Measurements from ENCODE around the gene FKBP15. TPM values are rescaled to one million over a fixed set of nuclear protein-coding genes. Genes with fewer than 3 reads are reported as not detected.
A peak's percentile ranks its signal among the peaks of the same experiment; 100 is the strongest.
"Not testable (repeated sequence)": the region's sequence is repeated elsewhere in the genome, so short reads cannot be mapped to it uniquely, and the experiment has no call there.

The FKBP15 gene
- total RNA-seq, 1 experiment from 2014 or later: 16.8 TPM

DNA sequence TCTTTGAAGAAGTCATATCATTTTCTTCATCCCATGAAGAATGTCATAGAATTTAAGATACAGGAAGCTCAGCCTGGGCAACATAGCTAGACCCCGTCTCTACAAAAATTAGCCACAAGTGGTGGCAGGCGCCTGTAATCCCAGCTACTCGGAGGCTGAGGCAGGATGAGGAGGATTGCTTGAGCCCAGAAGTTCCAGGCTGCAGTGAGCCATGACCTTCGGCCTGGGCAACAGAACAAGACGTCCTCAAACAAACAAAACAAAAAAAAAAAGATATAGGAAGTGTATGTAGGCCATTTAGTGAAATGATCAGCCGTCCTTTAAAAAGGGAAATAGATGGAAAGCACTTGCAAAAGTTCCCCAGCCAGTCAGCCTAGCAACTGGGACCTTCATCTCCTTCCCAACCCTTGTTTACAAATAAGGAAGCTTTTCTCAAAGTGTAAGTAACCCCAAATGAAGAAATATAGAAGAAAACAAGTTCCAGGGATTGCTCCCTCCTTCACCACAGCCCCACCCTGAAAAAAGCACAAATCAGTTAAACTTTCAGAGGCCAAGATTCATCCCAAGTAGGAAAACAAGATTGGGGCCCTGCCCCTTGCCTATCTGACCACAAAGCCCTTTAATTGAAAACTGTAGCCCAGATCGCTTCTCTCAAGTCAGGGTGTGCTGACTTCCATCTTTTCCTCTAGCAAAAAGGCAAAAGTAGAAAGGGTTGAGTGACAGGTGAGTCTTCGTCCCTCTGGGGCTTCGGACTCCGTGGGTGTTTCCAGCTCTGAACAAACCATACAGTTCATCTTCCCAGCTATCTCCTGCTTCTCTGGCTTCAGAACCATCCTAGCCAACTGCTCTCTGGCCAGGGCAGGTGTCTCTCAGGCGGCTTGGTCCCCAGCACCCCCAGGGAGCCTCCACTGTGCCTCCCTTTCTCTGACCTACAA lies 69.1 kb downstream of the FKBP15 start:
- DNase-seq (ENCODE audit: extremely low read depth, low read depth): no peak

DNA sequence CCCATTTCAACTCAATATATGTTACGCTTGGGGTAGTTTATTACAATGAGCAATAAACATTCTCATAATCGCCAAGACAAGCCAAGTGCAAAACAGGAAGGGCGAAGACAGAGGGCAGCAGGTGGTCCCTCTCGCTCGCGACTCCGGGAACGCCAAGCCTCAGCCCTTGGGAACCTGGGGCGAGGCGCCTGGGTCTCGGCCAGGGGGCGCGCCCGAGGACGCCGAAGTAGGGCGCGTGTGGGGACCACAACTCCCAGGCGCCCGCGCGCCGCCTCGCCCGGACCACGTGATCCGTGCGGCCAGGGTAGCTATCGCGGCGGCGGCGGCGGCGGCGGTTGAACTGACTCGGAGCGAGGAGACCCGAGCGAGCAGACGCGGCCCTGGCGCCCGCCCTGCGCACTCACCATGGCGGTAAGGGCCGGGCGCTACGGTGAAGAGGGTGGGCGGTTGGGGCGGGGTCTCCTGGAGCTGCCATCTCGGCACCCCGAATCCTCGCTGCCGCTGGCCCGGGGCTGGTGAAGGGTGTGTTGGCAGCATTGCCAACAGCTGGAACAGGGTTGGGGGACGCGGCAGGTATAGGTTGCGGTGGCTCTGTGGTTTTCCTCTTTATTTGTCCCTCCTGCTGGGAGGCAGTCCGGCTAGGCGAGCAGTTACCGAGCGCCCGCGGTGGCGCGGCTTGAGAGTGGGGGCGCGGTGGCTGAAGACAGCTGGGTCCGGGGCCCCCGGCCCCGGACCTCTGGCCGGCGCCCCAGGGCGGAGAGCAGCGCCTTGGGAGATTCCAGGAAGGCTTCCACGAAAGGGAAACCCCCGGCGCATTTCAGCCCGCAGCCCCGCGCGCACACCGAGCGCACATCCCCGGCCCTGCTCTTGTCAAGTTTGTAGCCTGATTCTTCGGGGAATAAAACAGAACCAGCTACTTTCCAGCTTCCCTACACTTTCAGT lies 70.1 kb downstream of the FKBP15 start, which contains the start of gene SLC31A2:
SLC31A2 (plus strand) TSS at position 338 of the 942 bp plus-strand sequence; CDS start at position 406, 68 bp downstream.
- DNase-seq (ENCODE audit: extremely low read depth, low read depth): peak; percentile 79

- not testable (repeated sequence) for DNase-seq (ENCODE audit: extremely low read depth, low read depth)
These were observed 71.5 kb downstream of the FKBP15 start for GRCh38 chr9:113149561-113149960.

- DNase-seq (ENCODE audit: extremely low read depth, low read depth): no peak
These were observed 72.1 kb downstream of the FKBP15 start for GRCh38 chr9:113148781-113149510.

GRCh38 chr9:113148372-113148705 lies 72.7 kb downstream of the FKBP15 start:
- DNase-seq (ENCODE audit: extremely low read depth, low read depth): no peak

DNA sequence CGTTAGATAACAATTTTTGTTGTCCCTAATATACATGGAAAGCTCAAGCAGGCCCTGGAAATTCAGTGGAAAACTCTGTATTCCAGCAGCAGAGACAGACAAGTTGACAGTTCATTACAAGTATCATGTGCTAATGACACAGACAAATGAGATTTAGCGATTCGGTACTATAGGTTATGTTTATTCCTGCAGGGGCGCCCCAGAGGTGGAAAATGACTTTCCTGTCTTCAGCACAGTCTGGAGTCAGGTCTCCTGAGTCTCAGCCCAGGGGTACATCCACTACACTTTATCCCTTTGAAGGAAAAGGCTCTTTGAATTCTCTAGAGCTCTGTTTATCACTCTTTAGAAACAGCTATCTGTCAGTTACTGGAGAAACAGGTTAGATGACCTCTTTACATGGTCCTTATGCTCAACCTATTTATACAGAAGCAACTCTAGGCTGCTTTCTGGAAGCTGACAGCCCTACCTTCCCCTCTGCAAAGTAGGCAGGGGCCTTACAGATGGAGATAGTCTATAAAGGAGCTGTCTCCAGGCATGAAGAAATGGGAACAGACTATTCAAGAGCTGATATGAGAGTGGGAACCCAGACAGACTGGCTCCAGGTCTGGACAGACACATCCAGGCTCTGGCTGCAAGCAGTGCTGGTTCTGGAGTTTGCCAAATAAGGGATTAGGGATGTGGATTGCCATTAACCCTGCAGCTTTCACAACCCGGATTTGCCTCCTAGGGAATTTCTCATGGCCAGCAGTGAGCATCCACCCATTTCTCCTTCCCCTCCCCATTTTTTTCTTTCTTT lies 77.4 kb downstream of the FKBP15 start:
- DNase-seq (ENCODE audit: extremely low read depth, low read depth): no peak

GRCh38 chr9:113140896-113141295 lies 80.2 kb downstream of the FKBP15 start:
- DNase-seq (ENCODE audit: extremely low read depth, low read depth): not testable (repeated sequence)

GRCh38 chr9:113139953-113140352 lies 81.1 kb downstream of the FKBP15 start:
- DNase-seq (ENCODE audit: extremely low read depth, low read depth): no peak

- DNase-seq (ENCODE audit: extremely low read depth, low read depth): no peak
These were observed 81.8 kb downstream of the FKBP15 start for GRCh38 chr9:113139225-113139829.

- DNase-seq (ENCODE audit: extremely low read depth, low read depth): no peak
These were observed 82.3 kb downstream of the FKBP15 start for GRCh38 chr9:113138760-113139159.

DNA sequence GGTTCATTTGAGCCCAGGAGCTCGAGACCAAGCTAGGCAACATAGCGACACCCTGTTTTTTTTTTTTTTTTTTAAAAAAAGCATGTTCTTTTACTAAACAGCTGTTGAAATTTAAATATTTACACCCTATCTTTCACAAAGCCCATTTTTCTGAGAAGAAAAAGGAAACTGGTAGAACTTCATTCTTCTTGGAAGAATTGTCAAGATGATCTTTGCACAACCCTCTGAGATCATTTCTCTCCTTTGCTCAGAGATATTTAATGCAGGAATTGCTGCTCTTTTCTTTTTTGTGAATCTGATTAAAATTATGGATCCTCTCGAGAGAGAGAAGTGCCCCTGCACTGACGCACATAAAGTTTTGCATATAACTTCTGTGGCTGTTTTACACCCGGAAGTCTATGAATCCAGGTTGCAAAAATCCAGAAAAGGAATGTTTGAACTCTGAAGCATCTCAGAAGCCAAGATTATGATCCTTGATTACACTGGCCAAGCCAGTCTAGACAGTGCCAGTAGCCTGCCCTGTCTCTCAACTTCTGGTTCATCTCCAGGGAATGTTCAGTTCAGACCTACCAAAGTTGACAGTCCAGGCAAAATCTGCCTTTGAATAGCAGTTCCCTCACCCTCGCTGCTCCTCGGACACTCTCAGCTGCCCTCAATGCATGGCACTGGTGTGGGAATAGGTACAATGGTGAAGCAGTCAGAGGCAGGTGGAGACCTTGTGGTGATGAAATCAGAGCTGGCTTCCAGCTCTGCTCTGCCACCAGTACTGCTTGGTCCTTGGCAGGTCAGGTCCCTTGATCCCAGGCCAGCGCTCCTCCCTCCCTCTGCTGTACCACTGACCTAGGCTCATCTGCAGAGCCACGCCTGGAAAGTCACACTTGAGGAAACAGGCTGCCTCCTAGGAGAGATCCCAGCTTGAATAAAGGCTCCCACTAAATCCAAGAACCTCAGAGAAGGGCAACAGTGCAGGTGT lies 83.6 kb downstream of the FKBP15 start:
- no peak for DNase-seq (ENCODE audit: extremely low read depth, low read depth)

DNA sequence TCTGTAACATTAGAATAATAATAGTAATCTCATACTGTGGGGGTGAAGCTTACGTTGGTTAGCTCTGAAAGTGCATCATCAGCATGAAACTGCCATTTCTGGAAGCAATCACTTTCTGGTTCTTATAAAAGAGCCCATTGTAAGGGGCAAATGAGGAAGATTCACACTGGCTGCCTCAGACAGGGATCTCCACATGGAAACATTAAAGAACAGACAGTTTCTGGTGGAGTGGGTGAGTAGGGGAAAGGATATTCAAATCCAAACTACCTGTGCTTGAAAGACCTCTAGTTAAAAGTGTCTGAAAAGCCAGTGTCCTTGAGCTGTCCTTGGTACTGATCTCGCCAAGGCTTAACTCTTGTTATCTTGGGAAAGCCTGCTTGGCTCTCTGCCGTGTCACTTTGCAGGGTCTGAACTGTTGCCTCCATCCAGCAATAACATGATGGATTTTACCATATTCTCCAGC lies 89.4 kb downstream of the FKBP15 start:
- peak; percentile 26 for DNase-seq (ENCODE audit: extremely low read depth, low read depth)

- no peak for DNase-seq (ENCODE audit: extremely low read depth, low read depth)
These were observed 91.2 kb downstream of the FKBP15 start for GRCh38 chr9:113129884-113130283.

DNA sequence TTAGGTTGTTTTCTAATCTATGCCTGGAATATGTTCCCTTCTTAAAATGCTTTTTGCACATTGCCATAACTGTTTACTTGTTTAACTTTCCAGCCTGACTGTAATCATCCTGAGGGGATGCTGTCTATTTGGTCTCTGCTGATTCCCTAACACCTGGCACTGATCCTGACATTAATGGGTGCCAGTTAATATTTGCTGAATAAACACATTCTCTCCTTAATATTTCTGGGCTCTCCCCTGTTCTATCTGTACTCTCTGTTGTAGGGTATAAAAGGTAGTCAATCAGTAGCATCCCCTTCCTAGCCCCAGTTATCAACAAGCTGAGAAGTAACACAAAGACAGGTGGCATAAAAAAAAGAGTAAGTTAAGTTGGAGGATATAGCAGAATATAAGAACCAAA lies 91.6 kb downstream of the FKBP15 start:
- no peak for DNase-seq (ENCODE audit: extremely low read depth, low read depth)

- no peak for DNase-seq (ENCODE audit: extremely low read depth, low read depth)
These were observed 95.6 kb downstream of the FKBP15 start for GRCh38 chr9:113125386-113126035.

- not testable (repeated sequence) for DNase-seq (ENCODE audit: extremely low read depth, low read depth)
These were observed 102.2 kb downstream of the FKBP15 start for GRCh38 chr9:113118829-113119228.
